Activated CD4-positive, alpha-beta T cell treated with anti-CD3 and anti-CD28 coated beads, Interleukin-2, Interleukin-6, amounts not matched to agents 100 ng/mL and 50 ng/mL, durations not matched to agents 16 hours and 8 hours (primary cell): ENCODE results near the gene STAC3.
A peak's percentile ranks its signal among the peaks of the same experiment; 100 is the strongest.
"Not testable (repeated sequence)": the region's sequence is repeated elsewhere in the genome, so short reads cannot be mapped to it uniquely, and the experiment has no call there.

Experiments
- DNase-seq: peaks from one replicate; pipeline ENCODE4 v3.0.0-alpha.2; 2020

The STAC3 gene

GRCh38 chr12:57250956-57251355 lies at the start of gene STAC3:
Gene STAC3 (minus strand): TSS chr12:57251187. CDS start chr12:57249636, 1,551 bp downstream.
- DNase-seq, result no peak

DNA sequence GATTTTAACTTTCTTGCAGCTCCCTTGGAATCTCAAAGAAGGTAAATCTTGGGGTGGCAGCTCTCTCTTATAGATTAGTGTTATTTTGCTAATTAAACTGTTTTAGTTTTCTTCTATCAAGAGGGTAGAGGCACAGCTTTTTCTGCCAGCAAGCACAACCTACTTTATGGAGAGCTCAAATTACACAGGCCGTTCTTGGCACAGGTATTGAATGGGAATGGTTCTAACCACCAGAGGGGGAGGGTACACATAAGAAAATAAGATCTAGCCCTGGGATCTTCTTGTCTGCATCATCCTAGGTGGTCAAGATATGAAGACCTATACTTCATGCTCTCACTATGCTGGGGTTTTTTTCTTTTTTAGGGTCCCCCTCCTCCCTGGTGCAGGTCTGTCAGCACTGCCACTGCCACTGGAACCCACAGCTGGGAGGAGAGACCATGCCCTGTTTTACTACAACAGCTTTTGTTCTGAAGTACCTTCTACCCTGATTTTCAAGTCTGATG lies 48.6 kb upstream of the STAC3 start:
- DNase-seq, result no peak

GRCh38 chr12:57296291-57296690 lies 45.3 kb upstream of the STAC3 start:
- DNase-seq, result no peak

GRCh38 chr12:57282073-57282472 lies 31.1 kb upstream of the STAC3 start:
- not testable (repeated sequence) for DNase-seq

- DNase-seq, result peak; percentile 86
Observed at GRCh38 chr12:57280211-57281062, 29.4 kb upstream of the STAC3 start.

DNA sequence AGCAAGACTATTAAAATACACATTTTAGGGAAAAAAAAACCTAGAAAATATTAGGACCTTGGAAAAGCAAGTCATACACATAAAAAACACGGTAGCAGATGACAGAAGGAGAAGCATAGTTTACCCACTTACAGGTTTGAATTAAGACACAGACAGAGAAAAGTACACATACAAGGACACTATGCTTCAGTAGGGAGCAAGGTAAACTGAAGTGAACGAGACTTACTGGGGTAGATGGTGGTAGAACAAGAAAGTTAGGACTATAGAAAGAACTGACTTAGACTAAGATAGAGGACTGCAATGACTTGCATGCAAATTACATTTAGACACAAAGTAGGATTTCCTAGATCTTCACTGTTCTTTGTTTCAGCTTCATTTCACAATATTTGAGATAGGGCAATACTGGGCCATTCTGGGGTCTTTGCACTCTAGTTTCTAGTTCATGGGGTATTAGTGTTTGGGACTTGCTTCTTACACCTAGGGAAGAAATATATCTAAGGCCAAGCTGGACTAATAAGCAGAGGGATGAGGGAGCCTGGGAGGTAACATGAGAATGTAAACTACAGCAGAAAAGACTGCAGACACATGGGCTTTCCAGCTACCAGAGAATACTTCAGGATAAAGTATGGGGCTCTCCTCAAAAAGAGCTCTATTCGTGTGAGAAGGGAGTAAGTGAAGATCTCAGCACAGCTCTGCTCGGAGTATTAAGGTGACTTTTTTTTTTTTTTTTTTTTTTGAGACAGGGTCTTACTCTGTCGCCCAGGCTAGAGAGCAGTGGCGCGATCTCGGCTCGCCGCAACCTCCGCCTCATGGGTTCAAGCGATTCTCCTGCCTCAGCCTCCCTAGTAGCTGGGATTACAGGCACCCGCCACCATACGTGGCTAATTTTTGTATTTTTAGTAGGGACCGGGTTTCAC lies 27.7 kb upstream of the STAC3 start:
- DNase-seq, result no peak

DNA sequence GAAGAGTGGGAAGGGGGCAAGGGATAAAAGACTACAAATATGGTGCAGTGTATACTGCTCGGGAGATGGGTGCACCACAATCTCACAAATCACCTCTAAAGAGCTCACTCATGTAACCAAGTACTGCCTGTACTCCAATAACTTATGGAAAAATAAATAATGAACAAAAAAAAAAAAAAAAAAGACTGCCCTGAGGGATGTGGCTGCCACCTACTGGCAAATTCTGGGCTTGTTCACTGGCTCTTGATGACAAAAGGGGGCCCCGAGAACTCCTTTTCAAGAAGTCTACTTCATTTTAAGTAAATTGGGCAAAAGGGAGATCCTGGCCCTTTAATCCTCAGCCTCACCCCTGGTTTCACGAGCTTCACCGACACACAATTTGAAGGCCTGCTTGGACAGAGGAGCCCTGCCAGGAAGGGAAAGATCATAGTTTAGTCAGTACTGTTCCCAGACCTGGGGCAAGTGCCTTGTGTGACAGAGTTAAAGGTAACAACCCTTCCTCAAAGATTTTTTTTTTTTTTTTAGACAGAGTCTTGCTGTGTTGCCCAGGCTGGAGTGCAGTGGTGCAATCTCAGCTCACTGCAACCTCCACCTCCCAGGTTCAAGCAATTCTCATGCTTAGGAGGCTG lies 26.1 kb upstream of the STAC3 start:
- peak; percentile 20 for DNase-seq

- DNase-seq, result not testable (repeated sequence)
Observed at GRCh38 chr12:57276233-57276632, 25.2 kb upstream of the STAC3 start.

- DNase-seq, result no peak
Observed at GRCh38 chr12:57273516-57273915, 22.5 kb upstream of the STAC3 start.

- DNase-seq, result no peak
Observed at GRCh38 chr12:57272337-57273151, 21.6 kb upstream of the STAC3 start.

DNA sequence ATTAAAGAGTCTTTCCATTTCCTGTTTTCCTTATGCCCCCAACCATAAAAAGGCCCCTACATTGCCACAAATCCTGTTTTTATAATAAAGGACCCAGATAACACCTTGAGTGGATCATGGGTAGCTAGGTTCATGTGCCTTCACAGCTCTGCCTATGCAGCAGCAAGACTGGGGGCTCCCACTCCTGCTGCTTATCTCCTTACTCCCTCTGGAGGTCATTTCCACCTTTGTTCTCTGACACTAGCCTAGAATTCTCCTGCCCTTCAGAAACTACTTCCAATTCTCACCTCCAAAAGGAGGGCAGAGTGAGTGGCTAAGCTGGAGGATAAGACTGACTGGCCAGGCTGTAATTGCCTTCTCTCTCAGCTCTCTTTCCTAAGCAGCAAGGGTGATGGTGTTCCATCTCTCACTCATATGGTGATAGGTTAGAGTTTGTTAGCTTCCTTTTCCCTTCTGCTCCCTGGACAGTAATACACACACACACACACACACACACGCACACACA lies 20.0 kb upstream of the STAC3 start:
- DNase-seq, result no peak

- peak; percentile 27 for DNase-seq
Observed at GRCh38 chr12:57268264-57268663, 17.3 kb upstream of the STAC3 start.

- no peak for DNase-seq
Observed at GRCh38 chr12:57266681-57267080, 15.7 kb upstream of the STAC3 start.

DNA sequence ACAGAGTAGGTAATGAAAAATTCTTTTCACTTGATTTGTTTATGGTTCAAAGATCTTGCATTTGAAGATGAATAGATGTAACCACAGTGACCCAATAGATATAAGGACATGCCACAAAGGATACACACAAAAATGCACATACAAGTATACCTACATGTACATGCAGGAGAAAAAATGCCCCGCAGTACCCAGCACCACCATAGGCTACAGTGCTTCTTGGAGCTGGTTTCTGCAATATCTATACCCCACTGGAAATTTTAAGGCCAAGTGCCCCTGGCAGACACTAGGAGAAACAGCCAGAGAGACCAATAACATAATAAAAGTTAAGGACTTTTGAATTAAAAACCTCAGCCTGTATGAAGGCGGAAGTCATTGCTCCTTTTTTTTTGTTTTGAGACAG lies 12.1 kb upstream of the STAC3 start:
- DNase-seq, result no peak

GRCh38 chr12:57262126-57262822 lies 11.3 kb upstream of the STAC3 start:
- DNase-seq, result no peak

DNA sequence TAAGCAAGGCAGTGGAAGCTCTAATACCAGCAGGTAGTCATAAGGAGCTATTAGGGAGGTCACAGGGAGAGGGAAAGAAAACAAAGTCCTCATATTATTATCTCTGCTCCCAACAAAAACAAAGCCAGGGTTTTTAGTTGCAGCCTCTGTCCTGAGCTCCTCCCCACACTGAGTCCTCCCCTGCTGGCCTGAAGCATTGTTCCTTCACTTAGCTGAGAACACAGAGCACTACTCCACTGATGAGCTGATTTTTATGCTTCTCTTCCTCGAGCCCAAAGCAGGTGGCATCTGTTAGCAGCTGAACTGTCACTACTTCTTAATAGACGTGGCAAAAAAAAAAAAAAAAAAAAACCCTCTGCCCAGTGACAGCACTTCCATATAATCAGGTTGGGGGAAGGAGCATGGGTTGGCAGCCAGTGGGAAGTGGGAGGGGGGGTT lies 10.5 kb upstream of the STAC3 start:
- no peak for DNase-seq

- no peak for DNase-seq
Observed at GRCh38 chr12:57260366-57260765, 9.4 kb upstream of the STAC3 start.

- no peak for DNase-seq
Observed at GRCh38 chr12:57258977-57259970, 8.3 kb upstream of the STAC3 start.

DNA sequence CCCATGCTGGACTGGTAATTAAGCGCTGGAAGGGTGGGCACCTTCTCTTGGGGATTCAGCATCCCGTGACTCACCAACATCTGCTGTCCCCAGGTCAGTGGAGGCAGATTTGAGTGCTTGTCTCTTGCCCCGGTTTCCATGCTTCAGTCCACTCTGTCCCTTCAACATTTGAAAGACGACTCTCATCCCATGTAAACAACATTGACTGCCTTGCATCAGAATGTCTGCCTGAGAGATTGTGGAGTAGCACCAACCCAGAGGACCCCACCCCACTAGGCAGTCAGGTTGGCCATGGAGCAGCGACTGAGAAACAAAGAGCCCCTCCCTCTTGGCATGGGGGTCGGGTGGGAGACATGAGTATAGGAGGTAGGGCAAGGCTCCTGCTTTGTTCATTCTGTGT lies 4.9 kb upstream of the STAC3 start:
- no peak for DNase-seq
